NCI-H1048 (cell line): ENCODE measurements around the gene CKB.

Experiments
- DNase-seq: peaks from one replicate; lab custom pipeline; 2025; lab: John Stamatoyannopoulos, UW

CKB gene

GRCh38 chr14:103549361-103550311 lies 27.0 kb upstream of the CKB start:
- no peak for DNase-seq

- no peak for DNase-seq
These were observed 26.1 kb upstream of the CKB start for GRCh38 chr14:103548463-103549351.

GRCh38 chr14:103547941-103548462 lies 25.4 kb upstream of the CKB start:
- no peak for DNase-seq

GRCh38 chr14:103547455-103547940 lies 24.9 kb upstream of the CKB start:
- no peak for DNase-seq

GRCh38 chr14:103546652-103547454 lies 24.2 kb upstream of the CKB start:
- DNase-seq, result peak; percentile 17

- DNase-seq, result no peak
These were observed 23.5 kb upstream of the CKB start for GRCh38 chr14:103545915-103546651.

- DNase-seq, result no peak
These were observed 22.7 kb upstream of the CKB start for GRCh38 chr14:103545219-103545914.

- no peak for DNase-seq
These were observed 22.0 kb upstream of the CKB start for GRCh38 chr14:103544388-103545218.

GRCh38 chr14:103543721-103544387 lies 21.2 kb upstream of the CKB start:
- DNase-seq, result no peak

- no peak for DNase-seq
These were observed 20.5 kb upstream of the CKB start for GRCh38 chr14:103543140-103543539.

GRCh38 chr14:103542605-103543088 lies 20.0 kb upstream of the CKB start:
- DNase-seq, result no peak

- no peak for DNase-seq
These were observed 19.3 kb upstream of the CKB start for GRCh38 chr14:103541709-103542604.

GRCh38 chr14:103540821-103541708 lies 18.4 kb upstream of the CKB start:
- no peak for DNase-seq

- no peak for DNase-seq
These were observed 16.6 kb upstream of the CKB start for GRCh38 chr14:103539056-103539825.

- no peak for DNase-seq
These were observed 15.8 kb upstream of the CKB start for GRCh38 chr14:103538291-103539055.
